SK-N-DZ (cell line): ENCODE data around the gene GRID2.
A peak's percentile ranks its signal among the peaks of the same experiment; 100 is the strongest.

Experiments
- DNase-seq: peaks from one replicate; pipeline ENCODE4 v3.0.0-alpha.2; 2015; ENCODE audit warnings: low spot score

The GRID2 gene

DNA sequence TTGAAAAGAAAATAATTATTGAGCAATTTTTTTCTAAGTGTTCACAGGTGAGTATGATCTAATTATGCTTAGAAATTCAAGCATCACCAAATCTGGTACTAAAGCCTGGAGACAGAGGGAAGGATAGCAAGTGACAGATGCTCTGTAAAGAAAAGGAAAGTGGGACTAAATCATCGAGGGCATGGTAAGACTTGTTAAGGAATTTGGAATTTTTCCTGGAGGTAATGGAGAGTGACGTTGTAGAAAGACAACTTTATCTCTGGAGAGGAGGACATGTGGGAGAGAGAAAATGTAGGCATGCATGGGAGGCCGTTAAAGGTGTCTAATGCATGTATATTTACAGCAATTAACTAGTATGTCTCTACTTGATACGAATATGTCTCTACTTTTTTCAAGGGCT is 1191.6 kb downstream of the GRID2 start:
- no peak for DNase-seq

GRCh38 chr4:93501244-93501643 is 1197.5 kb downstream of the GRID2 start:
- DNase-seq: no peak

DNA sequence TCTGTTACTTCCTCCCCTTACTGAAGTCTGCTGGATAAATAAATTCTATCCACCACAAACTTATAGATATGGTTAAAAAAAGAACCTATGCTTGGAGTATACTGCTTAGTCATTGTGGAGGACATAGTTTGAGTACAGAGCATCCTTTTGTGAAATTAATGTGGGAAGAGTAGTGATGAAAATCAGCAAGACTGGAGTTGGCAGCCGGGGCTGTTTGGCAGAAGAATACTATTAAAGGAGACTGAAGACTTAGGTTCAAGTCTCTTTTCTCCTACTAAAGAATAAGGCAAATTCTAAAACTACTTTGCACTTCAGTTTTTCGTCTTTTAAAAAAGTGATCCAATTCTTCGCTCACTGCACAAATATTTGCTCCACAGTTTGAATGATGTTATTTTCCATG is 1198.2 kb downstream of the GRID2 start:
- no peak for DNase-seq

DNA sequence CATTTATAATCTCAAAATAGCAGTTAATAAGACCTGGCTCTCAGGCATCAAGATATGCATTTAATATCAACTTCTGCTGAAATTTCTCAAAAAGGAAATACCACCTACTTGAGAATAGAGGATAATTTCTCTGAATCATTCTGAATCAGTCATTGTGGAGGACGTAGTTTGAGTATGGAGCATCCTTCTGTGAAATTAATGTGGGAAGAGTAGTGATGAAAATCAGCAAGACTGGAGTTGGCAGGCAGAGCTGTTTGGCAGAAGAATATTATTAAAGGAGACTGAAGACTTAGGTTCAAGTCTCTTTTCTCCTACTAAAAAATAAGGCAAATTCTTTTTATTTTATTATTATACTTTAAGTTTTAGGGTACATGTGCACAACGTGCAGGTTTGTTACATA is 1199.2 kb downstream of the GRID2 start:
- no peak for DNase-seq

DNA sequence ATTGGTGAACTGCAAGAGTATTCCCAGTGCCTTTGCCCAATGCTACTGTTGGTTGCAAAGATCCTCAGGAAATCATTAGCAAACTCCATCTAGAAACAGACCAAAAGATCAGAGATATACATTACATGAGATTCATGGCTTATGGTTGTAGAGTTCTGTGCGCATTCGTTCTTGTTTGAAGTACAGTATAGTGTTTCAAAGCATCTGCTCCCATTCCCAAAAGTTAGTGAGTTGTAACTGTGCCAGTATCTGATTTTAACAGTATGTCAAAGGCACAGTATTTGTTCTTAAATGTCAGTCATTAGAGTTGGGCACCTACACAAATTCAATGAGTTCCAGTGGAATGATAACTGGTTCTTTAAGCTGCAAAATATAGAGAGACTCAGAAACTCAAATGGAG is 1210.1 kb downstream of the GRID2 start:
- no peak for DNase-seq

DNA sequence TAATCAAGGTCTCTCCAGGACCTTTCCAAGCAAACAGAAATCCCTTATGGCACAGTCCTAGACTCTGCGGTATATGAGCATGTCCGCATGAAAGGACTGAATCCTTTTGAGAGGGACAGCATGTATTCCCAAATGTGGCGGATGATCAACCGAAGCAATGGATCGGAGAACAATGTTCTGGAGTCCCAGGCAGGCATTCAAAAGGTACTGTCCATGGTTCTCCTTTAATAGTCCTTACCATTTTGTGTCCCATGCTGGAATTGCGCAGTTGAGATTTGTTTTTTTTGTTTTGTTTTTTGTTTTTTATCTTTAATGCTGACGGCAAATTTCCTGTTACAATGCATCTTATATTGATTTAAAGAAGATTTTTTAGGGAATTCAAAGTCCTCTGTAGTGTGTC is 1211.4 kb downstream of the GRID2 start:
- DNase-seq: no peak

DNA sequence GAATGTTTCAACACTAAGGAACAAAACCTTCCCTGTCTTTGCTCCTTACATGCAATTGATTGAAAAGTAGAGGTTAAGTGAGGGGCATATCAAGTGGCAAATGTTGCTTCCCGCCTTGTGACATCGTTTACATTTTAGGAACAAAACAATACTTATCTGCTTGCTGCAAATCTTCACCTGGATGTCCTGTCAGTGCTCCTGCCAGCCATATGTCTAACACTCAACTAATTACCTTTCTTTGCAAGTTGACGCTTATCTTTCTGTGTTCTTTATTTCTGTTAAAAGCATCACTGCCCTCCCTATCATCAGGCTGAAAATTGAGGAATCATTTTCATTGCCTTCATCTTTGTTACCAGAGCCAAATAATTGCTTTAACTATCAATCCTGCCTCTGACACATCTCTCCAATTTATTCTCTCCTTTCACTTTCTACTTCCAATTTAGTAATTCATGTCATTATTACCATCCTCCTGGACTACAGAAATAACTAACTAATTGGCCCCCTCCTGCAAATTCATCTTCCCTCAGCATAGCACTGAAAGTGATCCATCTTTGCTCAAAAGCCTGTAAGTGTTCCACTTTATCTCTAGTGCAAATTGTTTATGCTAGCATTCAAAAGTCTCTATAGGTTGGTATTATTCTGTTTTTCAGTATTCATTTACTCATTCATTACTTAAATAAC is 1226.1 kb downstream of the GRID2 start:
- DNase-seq: peak; percentile 6

- DNase-seq: no peak
Observed at GRCh38 chr4:93532234-93532633, 1228.5 kb downstream of the GRID2 start.

- no peak for DNase-seq
Observed at GRCh38 chr4:93540562-93540961, 1236.8 kb downstream of the GRID2 start.

DNA sequence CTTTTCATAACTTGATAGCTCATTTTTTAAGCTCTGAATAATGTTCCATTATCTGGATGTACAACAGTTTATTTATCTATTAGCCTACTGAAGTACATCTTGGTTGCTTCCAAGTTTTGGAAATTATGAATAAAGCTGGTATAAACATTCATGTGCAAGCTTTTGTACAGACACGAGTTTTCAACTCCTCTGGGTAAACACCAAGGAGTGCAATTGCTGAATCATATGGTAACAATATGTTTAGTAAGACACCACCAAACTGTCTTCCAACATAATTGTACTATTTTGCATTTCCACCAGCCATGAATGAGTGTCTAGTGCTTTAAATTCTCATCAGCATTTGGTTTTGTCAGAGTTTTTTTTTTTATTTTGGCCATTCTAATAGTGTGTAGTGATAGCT is 1258.1 kb downstream of the GRID2 start:
- DNase-seq: no peak

GRCh38 chr4:93568758-93569157 is 1265.0 kb downstream of the GRID2 start:
- no peak for DNase-seq

- no peak for DNase-seq
Observed at GRCh38 chr4:93573285-93573684, 1269.5 kb downstream of the GRID2 start.

GRCh38 chr4:93578942-93579341 is 1275.2 kb downstream of the GRID2 start:
- DNase-seq: no peak

DNA sequence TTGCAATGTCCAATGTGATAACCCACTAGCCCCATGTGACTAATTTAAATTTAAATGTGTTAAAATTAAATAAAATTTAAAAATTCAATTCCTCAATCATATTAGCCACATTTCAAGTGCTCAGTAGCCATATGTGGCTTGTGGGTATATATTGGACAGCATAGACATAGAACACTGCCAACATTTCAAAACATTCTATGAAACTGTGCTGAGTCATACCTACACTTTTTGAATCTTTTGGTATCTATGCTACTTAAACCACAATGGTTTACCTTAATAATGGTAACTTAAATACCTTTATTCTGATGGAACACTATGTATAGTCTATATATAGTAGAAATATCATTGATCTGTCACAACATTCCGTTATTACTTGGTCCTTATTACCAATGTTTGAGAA is 1301.4 kb downstream of the GRID2 start:
- DNase-seq: no peak

- no peak for DNase-seq
Observed at GRCh38 chr4:93617606-93618005, 1313.8 kb downstream of the GRID2 start.

GRCh38 chr4:93633721-93634120 is 1330.0 kb downstream of the GRID2 start:
- no peak for DNase-seq

- DNase-seq: no peak
Observed at GRCh38 chr4:93635943-93636342, 1332.2 kb downstream of the GRID2 start.

- DNase-seq: no peak
Observed at GRCh38 chr4:93645120-93645519, 1341.4 kb downstream of the GRID2 start.

- DNase-seq: no peak
Observed at GRCh38 chr4:93646233-93646930, 1342.6 kb downstream of the GRID2 start.

- no peak for DNase-seq
Observed at GRCh38 chr4:93648258-93648657, 1344.5 kb downstream of the GRID2 start.

DNA sequence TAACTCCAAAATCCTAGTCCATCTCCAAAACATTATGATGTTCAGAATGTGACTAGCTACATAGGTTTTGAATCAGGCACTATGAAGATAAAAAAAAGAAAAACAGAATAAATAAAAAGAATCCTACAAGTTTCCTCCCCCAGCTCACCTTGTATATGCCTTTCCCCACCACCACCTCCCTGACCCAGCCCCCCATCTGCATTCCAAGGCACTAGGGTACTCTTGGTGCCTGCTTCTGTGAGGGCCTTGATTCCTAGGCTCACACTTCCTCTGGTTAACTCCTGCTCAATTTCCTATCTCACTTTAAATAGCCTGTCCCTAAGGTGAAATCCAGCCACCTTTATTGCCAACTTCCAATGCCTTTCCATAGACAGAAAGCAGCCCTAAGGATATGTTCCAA is 1346.1 kb downstream of the GRID2 start:
- no peak for DNase-seq

DNA sequence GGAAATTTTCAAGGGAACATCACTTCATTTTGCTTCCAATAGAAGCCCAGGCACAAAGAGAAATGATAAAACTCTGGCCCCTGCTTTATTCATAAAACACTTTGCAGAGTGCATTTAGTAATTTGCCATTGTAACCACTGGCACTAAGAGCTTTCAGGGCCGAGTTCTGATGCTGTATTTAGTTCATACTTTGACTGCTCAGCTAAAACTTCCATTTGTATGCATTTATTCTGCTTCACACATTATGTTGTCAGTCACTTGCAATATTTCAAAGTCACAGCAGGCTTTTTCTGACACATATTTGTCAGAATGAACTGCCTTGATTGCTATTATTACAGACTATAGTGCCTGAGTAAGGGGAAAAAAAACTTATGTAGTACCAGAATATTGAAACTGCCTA is 1350.4 kb downstream of the GRID2 start:
- DNase-seq: no peak

GRCh38 chr4:93657527-93657926 is 1353.8 kb downstream of the GRID2 start:
- DNase-seq: no peak

GRCh38 chr4:93658443-93658842 is 1354.7 kb downstream of the GRID2 start:
- no peak for DNase-seq
